K562 (cell line): ENCODE data around the gene NDUFA5. TPM values are rescaled to one million over a fixed set of nuclear protein-coding genes. Genes with fewer than 3 reads are reported as not detected.

ENCODE experiments used
- CTBP1 ChIP-seq: fragments of 450-650 bp; IDR thresholded peaks from 2 replicates; pipeline ENCODE4 v1.6.1; 2016; ENCODE audit warnings: borderline replicate concordance
- ERF ChIP-seq: fragments of 450-650 bp; formaldehyde crosslinking; IDR thresholded peaks from 2 replicates; pipeline ENCODE4 v1.4.0; 2020; ENCODE audit warnings: mild to moderate bottlenecking, mixed read lengths
- ILK ChIP-seq: fragments of 450-650 bp; IDR thresholded peaks from 2 replicates; pipeline ENCODE4 v1.6.1; 2016; ENCODE audit warnings: missing genetic modification characterization, low read depth, mild to moderate bottlenecking, missing compliant biosample characterization, moderate library complexity, borderline replicate concordance
- LARP7 ChIP-seq: fragments of 450-650 bp; IDR thresholded peaks from 2 replicates; pipeline ENCODE4 v1.6.1; 2016
- RCOR1 ChIP-seq, 2 experiments: IDR thresholded peaks; 2 replicates each; pipeline ENCODE4 v1.6.1; 2012; ENCODE audit warnings: low read depth in 2 of 2, low read length in 2 of 2, borderline replicate concordance in 1 of 2, improper control_type of control experiment in 1 of 2
- SOX6 ChIP-seq: fragments of 450-650 bp; IDR thresholded peaks from 2 replicates; pipeline ENCODE4 v1.6.1; 2014; ENCODE audit warnings: mild to moderate bottlenecking
- ZBTB43 ChIP-seq: sonication (generic); formaldehyde crosslinking; IDR thresholded peaks from 2 replicates; pipeline ENCODE4 v1.8.0; 2023; ENCODE audit warnings: mild to moderate bottlenecking, missing genetic modification reagents
- ZNF174 ChIP-seq: fragments of 250-450 bp; sonication (Bioruptor Pico); IDR thresholded peaks from 2 replicates; pipeline ENCODE4 v1.4.0; 2020; ENCODE audit warnings: mild to moderate bottlenecking
- ZNF263 ChIP-seq: sonication (generic); formaldehyde crosslinking; IDR thresholded peaks from 2 replicates; pipeline ENCODE4 v1.8.0; 2022; ENCODE audit warnings: mild to moderate bottlenecking, missing genetic modification reagents, borderline replicate concordance
- ZNF280B ChIP-seq: fragments of 250-450 bp; sonication (Bioruptor Pico); IDR thresholded peaks from 2 replicates; pipeline ENCODE4 v1.5.1; 2021; ENCODE audit warnings: mild to moderate bottlenecking
- polyA plus RNA-seq, 8 experiments: library from polyadenylated mRNA; depleted of rRNA in 4 of 8; stranded (reverse) in 5 of 8; unstranded in 3 of 8; fragments of >200 nt; fragmentation: Nextera tagmentation in 2 of 8; fragmentation: Illumina TruSeq in 1 of 8; extraction: Ambion mirVana in 2 of 8; extraction: Trizol in 1 of 8; gene quantifications; 2 replicates each; pipeline versions ENCODE4 v1.2.1 to v1.2.3, GENCODE V29; 2011 to 2014; ENCODE audit warnings: inconsistent platforms in 1 of 8, missing spikeins in 1 of 8
- total RNA-seq, 7 experiments: library from RNA; depleted of rRNA in 6 of 7; stranded (reverse); fragments of >200 nt in 6 of 7; fragmentation: Illumina TruSeq in 2 of 7; extraction: Trizol in 2 of 7; gene quantifications; 2 replicates each; pipeline versions ENCODE4 v1.2.1 to v1.2.3, GENCODE V29; 2011 to 2021; ENCODE audit warnings: low replicate concordance in 1 of 7
- TF ChIP-seq, protein P1 (sequence below): fragments of 200-600 bp; sonication (generic); IDR thresholded peaks from one replicate; pipeline ENCODE4 v1.6.1; 2012; ENCODE audit warnings: mild to moderate bottlenecking, low read depth, low read length, inconsistent platforms
- TF ChIP-seq, protein P2 (sequence below): fragments of 450-650 bp; IDR thresholded peaks from 2 replicates; pipeline ENCODE4 v1.6.1; 2018; ENCODE audit warnings: mild to moderate bottlenecking, low read depth; ENCODE audit not compliant: partially characterized antibody

Gene NDUFA5
- total and polyA plus RNA-seq, 9 of the 15 experiments (the other 6 are each of a cell fraction or from before 2014, with no cell fraction given): 155 to 677 (median 269) TPM

- TF ChIP-seq, protein P1, sequence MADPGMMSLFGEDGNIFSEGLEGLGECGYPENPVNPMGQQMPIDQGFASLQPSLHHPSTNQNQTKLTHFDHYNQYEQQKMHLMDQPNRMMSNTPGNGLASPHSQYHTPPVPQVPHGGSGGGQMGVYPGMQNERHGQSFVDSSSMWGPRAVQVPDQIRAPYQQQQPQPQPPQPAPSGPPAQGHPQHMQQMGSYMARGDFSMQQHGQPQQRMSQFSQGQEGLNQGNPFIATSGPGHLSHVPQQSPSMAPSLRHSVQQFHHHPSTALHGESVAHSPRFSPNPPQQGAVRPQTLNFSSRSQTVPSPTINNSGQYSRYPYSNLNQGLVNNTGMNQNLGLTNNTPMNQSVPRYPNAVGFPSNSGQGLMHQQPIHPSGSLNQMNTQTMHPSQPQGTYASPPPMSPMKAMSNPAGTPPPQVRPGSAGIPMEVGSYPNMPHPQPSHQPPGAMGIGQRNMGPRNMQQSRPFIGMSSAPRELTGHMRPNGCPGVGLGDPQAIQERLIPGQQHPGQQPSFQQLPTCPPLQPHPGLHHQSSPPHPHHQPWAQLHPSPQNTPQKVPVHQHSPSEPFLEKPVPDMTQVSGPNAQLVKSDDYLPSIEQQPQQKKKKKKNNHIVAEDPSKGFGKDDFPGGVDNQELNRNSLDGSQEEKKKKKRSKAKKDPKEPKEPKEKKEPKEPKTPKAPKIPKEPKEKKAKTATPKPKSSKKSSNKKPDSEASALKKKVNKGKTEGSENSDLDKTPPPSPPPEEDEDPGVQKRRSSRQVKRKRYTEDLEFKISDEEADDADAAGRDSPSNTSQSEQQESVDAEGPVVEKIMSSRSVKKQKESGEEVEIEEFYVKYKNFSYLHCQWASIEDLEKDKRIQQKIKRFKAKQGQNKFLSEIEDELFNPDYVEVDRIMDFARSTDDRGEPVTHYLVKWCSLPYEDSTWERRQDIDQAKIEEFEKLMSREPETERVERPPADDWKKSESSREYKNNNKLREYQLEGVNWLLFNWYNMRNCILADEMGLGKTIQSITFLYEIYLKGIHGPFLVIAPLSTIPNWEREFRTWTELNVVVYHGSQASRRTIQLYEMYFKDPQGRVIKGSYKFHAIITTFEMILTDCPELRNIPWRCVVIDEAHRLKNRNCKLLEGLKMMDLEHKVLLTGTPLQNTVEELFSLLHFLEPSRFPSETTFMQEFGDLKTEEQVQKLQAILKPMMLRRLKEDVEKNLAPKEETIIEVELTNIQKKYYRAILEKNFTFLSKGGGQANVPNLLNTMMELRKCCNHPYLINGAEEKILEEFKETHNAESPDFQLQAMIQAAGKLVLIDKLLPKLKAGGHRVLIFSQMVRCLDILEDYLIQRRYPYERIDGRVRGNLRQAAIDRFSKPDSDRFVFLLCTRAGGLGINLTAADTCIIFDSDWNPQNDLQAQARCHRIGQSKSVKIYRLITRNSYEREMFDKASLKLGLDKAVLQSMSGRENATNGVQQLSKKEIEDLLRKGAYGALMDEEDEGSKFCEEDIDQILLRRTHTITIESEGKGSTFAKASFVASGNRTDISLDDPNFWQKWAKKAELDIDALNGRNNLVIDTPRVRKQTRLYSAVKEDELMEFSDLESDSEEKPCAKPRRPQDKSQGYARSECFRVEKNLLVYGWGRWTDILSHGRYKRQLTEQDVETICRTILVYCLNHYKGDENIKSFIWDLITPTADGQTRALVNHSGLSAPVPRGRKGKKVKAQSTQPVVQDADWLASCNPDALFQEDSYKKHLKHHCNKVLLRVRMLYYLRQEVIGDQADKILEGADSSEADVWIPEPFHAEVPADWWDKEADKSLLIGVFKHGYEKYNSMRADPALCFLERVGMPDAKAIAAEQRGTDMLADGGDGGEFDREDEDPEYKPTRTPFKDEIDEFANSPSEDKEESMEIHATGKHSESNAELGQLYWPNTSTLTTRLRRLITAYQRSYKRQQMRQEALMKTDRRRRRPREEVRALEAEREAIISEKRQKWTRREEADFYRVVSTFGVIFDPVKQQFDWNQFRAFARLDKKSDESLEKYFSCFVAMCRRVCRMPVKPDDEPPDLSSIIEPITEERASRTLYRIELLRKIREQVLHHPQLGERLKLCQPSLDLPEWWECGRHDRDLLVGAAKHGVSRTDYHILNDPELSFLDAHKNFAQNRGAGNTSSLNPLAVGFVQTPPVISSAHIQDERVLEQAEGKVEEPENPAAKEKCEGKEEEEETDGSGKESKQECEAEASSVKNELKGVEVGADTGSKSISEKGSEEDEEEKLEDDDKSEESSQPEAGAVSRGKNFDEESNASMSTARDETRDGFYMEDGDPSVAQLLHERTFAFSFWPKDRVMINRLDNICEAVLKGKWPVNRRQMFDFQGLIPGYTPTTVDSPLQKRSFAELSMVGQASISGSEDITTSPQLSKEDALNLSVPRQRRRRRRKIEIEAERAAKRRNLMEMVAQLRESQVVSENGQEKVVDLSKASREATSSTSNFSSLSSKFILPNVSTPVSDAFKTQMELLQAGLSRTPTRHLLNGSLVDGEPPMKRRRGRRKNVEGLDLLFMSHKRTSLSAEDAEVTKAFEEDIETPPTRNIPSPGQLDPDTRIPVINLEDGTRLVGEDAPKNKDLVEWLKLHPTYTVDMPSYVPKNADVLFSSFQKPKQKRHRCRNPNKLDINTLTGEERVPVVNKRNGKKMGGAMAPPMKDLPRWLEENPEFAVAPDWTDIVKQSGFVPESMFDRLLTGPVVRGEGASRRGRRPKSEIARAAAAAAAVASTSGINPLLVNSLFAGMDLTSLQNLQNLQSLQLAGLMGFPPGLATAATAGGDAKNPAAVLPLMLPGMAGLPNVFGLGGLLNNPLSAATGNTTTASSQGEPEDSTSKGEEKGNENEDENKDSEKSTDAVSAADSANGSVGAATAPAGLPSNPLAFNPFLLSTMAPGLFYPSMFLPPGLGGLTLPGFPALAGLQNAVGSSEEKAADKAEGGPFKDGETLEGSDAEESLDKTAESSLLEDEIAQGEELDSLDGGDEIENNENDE: no peak
- TF ChIP-seq CTBP1 (peak; percentile 61; the same call in 1 of the 2 replicates), ZNF263 (CRISPR knock-in tag) (no peak), ZNF280B (CRISPR knock-in tag) (no peak), ERF (CRISPR knock-in tag) (no peak), SOX6 (peak; percentile 49; the same call in 1 of the 2 replicates), RCOR1 (IDR thresholded peaks at IDR 0.05; ENCODE audit: borderline replicate concordance in 1 of 2, low read depth in 2 of 2, low read length in 2 of 2) (peak in 1 of 2 experiments; percentile 97; a peak in 2 of 4 replicates), ILK (no peak), ZBTB43 (no peak), ZNF174 (no peak), LARP7 (no peak)
- TF ChIP-seq, protein P2, sequence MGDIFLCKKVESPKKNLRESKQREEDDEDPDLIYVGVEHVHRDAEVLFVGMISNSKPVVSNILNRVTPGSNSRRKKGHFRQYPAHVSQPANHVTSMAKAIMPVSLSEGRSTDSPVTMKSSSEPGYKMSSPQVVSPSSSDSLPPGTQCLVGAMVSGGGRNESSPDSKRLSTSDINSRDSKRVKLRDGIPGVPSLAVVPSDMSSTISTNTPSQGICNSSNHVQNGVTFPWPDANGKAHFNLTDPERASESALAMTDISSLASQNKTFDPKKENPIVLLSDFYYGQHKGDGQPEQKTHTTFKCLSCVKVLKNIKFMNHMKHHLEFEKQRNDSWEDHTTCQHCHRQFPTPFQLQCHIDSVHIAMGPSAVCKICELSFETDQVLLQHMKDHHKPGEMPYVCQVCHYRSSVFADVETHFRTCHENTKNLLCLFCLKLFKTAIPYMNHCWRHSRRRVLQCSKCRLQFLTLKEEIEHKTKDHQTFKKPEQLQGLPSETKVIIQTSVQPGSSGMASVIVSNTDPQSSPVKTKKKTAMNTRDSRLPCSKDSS: no peak
These were observed 19.4 kb downstream of the NDUFA5 start (continued) for GRCh38 chr7:123538189-123538714.
